ENCODE data around the gene MROH7. TPM values are rescaled to one million over a fixed set of nuclear protein-coding genes. Genes with fewer than 3 reads are reported as not detected.

The MROH7 gene
- total RNA-seq, 2 experiments from 2014 or later: 0.07 to 0.10 TPM

- H3K27ac Mint-ChIP-seq: no peak overlapping the region
- H3K36me3 Mint-ChIP-seq (ENCODE audit: low read depth): no peaks in the 10 kb centered on the region
- no peaks in the 10 kb centered on the region for H3K4me1 Mint-ChIP-seq (ENCODE audit: low read depth)
- H3K4me3 Mint-ChIP-seq: no peak overlapping the region
- no peaks in the 10 kb centered on the region for H3K9me3 Mint-ChIP-seq
- H3K27me3 Mint-ChIP-seq (ENCODE audit: low read depth): no peaks in the 10 kb centered on the region
- no peak for DNase-seq
- intact Hi-C loops (cut with micrococcal nuclease): no loop called here
- CTCF ChIA-PET: interaction anchor here (1.4 kb wide), 1 partner anchor 106 kb away, joined by 3 read pairs; the partner anchor contains the start of gene TTC22
Measured at GRCh38 chr1:54695764-54696163, 54.2 kb downstream of the MROH7 start.

- no peak overlapping the region for H3K27ac Mint-ChIP-seq
- intact Hi-C loops (cut with micrococcal nuclease): no loop called here
- no peak overlapping the region for H3K4me3 Mint-ChIP-seq
- CTCF ChIA-PET: interaction anchor here (1.4 kb wide), 1 partner anchor 105 kb away, joined by 3 read pairs; the partner anchor contains the start of gene TTC22
- no peaks in the 10 kb centered on the region for H3K36me3 Mint-ChIP-seq (ENCODE audit: low read depth)
- no peak for DNase-seq
- H3K9me3 Mint-ChIP-seq: no peaks in the 10 kb centered on the region
- H3K27me3 Mint-ChIP-seq (ENCODE audit: low read depth): no peaks in the 10 kb centered on the region
- H3K4me1 Mint-ChIP-seq (ENCODE audit: low read depth): no peaks in the 10 kb centered on the region
Measured at GRCh38 chr1:54696262-54696661, 54.7 kb downstream of the MROH7 start.

GRCh38 chr1:54697896-54698295, 56.3 kb downstream of the MROH7 start:
- Mint-ChIP-seq H3K27me3 (ENCODE audit: low read depth) (no peaks in the 10 kb centered on the region), H3K9me3 (no peaks in the 10 kb centered on the region)
- intact Hi-C loops (cut with micrococcal nuclease): no loop called here

GRCh38 chr1:54698346-54698745, 56.8 kb downstream of the MROH7 start:
- CTCF ChIA-PET: interaction anchor here (0.5 kb wide), 1 partner anchor 23 kb away, joined by 4 read pairs; no protein-coding TSS in a partner anchor
- no peak for DNase-seq
- no peaks in the 10 kb centered on the region for H3K9me3 Mint-ChIP-seq
- H3K27me3 Mint-ChIP-seq (ENCODE audit: low read depth): no peaks in the 10 kb centered on the region
- H3K36me3 Mint-ChIP-seq (ENCODE audit: low read depth): no peaks in the 10 kb centered on the region
- no peaks in the 10 kb centered on the region for H3K4me1 Mint-ChIP-seq (ENCODE audit: low read depth)
- no peak overlapping the region for H3K4me3 Mint-ChIP-seq
- H3K27ac Mint-ChIP-seq: no peak overlapping the region
- intact Hi-C loops (cut with micrococcal nuclease): no loop called here

More at GRCh38 chr1:54697896-54698295, 56.3 kb downstream of the MROH7 start:
- Mint-ChIP-seq H3K27ac (no peak overlapping the region), H3K36me3 (ENCODE audit: low read depth) (no peaks in the 10 kb centered on the region), H3K4me1 (ENCODE audit: low read depth) (no peaks in the 10 kb centered on the region), H3K4me3 (no peak overlapping the region)
- DNase-seq: no peak
- CTCF ChIA-PET: interaction anchor here (0.5 kb wide), 1 partner anchor 22 kb away, joined by 4 read pairs; no protein-coding TSS in a partner anchor

- DNase-seq: no peak
- Mint-ChIP-seq H3K4me1 (ENCODE audit: low read depth) (no peaks in the 10 kb centered on the region), H3K4me3 (no peak overlapping the region), H3K27me3 (ENCODE audit: low read depth) (no peaks in the 10 kb centered on the region), H3K9me3 (no peaks in the 10 kb centered on the region), H3K27ac (no peak overlapping the region), H3K36me3 (ENCODE audit: low read depth) (no peaks in the 10 kb centered on the region)
- CTCF ChIA-PET: no interaction called here
- intact Hi-C loops (cut with micrococcal nuclease): no loop called here
Measured at GRCh38 chr1:54699936-54700525, 58.4 kb downstream of the MROH7 start.

GRCh38 chr1:54701066-54701465, 59.5 kb downstream of the MROH7 start:
- Mint-ChIP-seq H3K36me3 (ENCODE audit: low read depth) (no peaks in the 10 kb centered on the region), H3K27me3 (ENCODE audit: low read depth) (no peaks in the 10 kb centered on the region), H3K9me3 (no peaks in the 10 kb centered on the region), H3K4me1 (ENCODE audit: low read depth) (no peaks in the 10 kb centered on the region), H3K27ac (no peak overlapping the region), H3K4me3 (no peak overlapping the region)
- CTCF ChIA-PET: interaction anchor here (0.7 kb wide), 2 partner anchors 10 to 589 kb away, joined by 3 to 6 read pairs; no protein-coding TSS in a partner anchor
- intact Hi-C loops (cut with micrococcal nuclease): no loop called here
- no peak for DNase-seq

GRCh38 chr1:54701996-54702395, 60.4 kb downstream of the MROH7 start:
- H3K9me3 Mint-ChIP-seq: no peaks in the 10 kb centered on the region
- H3K36me3 Mint-ChIP-seq (ENCODE audit: low read depth): no peaks in the 10 kb centered on the region
- H3K4me1 Mint-ChIP-seq (ENCODE audit: low read depth): no peaks in the 10 kb centered on the region
- no peaks in the 10 kb centered on the region for H3K27me3 Mint-ChIP-seq (ENCODE audit: low read depth)
- intact Hi-C loops (cut with micrococcal nuclease): no loop called here
- no peak overlapping the region for H3K4me3 Mint-ChIP-seq
- CTCF ChIA-PET: no interaction called here
- no peak overlapping the region for H3K27ac Mint-ChIP-seq
- no peak for DNase-seq

- no peaks in the 10 kb centered on the region for H3K27me3 Mint-ChIP-seq (ENCODE audit: low read depth)
- no peak overlapping the region for H3K27ac Mint-ChIP-seq
- H3K4me3 Mint-ChIP-seq: no peak overlapping the region
- CTCF ChIA-PET: no interaction called here
- intact Hi-C loops (cut with micrococcal nuclease): no loop called here
- no peaks in the 10 kb centered on the region for H3K9me3 Mint-ChIP-seq
- DNase-seq: no peak
- H3K4me1 Mint-ChIP-seq (ENCODE audit: low read depth): no peaks in the 10 kb centered on the region
- no peaks in the 10 kb centered on the region for H3K36me3 Mint-ChIP-seq (ENCODE audit: low read depth)
Measured at GRCh38 chr1:54703471-54703870, 61.9 kb downstream of the MROH7 start.

- intact Hi-C loops (cut with micrococcal nuclease): no loop called here
- CTCF ChIA-PET: interaction anchor here (0.6 to 1.0 kb wide), 2 partner anchors 96 to 141 kb away, joined by 3 read pairs; partner anchors contain the start of gene TTC22
- no peaks in the 10 kb centered on the region for H3K36me3 Mint-ChIP-seq (ENCODE audit: low read depth)
- no peaks in the 10 kb centered on the region for H3K27me3 Mint-ChIP-seq (ENCODE audit: low read depth)
- no peaks in the 10 kb centered on the region for H3K9me3 Mint-ChIP-seq
- H3K4me1 Mint-ChIP-seq (ENCODE audit: low read depth): no peaks in the 10 kb centered on the region
- no peak overlapping the region for H3K27ac Mint-ChIP-seq
- no peak for DNase-seq
- no peak overlapping the region for H3K4me3 Mint-ChIP-seq
Measured at GRCh38 chr1:54705153-54705552, 63.6 kb downstream of the MROH7 start.

GRCh38 chr1:54706419-54706818, 64.8 kb downstream of the MROH7 start:
- DNase-seq: no peak
- CTCF ChIA-PET: no interaction called here
- Mint-ChIP-seq H3K9me3 (no peaks in the 10 kb centered on the region), H3K36me3 (ENCODE audit: low read depth) (no peaks in the 10 kb centered on the region), H3K4me1 (ENCODE audit: low read depth) (no peaks in the 10 kb centered on the region), H3K4me3 (no peak overlapping the region), H3K27ac (no peak overlapping the region), H3K27me3 (ENCODE audit: low read depth) (no peaks in the 10 kb centered on the region)
- intact Hi-C loops (cut with micrococcal nuclease): no loop called here

GRCh38 chr1:54708385-54708784, 66.8 kb downstream of the MROH7 start:
- intact Hi-C loops (cut with micrococcal nuclease): no loop called here
- Mint-ChIP-seq H3K36me3 (ENCODE audit: low read depth) (no peaks in the 10 kb centered on the region), H3K4me1 (ENCODE audit: low read depth) (no peaks in the 10 kb centered on the region), H3K27me3 (ENCODE audit: low read depth) (no peaks in the 10 kb centered on the region), H3K9me3 (no peaks in the 10 kb centered on the region), H3K4me3 (no peak overlapping the region), H3K27ac (no peak overlapping the region)
- CTCF ChIA-PET: no interaction called here
- DNase-seq: no peak

GRCh38 chr1:54709547-54710292, 68.1 kb downstream of the MROH7 start:
- no peak overlapping the region for H3K27ac Mint-ChIP-seq
- intact Hi-C loops (cut with micrococcal nuclease): loop anchor here (10.0 kb wide), 2 partner anchors 425 to 1385 kb away; partner anchors contain the start of gene LRP8

GRCh38 chr1:54710434-54710833, 68.8 kb downstream of the MROH7 start:
- H3K27ac Mint-ChIP-seq: no peak overlapping the region
- H3K27me3 Mint-ChIP-seq (ENCODE audit: low read depth): no peaks in the 10 kb centered on the region
- DNase-seq: no peak
- H3K9me3 Mint-ChIP-seq: no peaks in the 10 kb centered on the region
- intact Hi-C loops (cut with micrococcal nuclease): loop anchor here (10.0 kb wide), 2 partner anchors 426 to 1386 kb away; partner anchors contain the start of gene LRP8
- peaks cover 5% of the 10 kb centered on the region for H3K4me1 Mint-ChIP-seq (ENCODE audit: low read depth)
- CTCF ChIA-PET: no interaction called here
- no peaks in the 10 kb centered on the region for H3K36me3 Mint-ChIP-seq (ENCODE audit: low read depth)
- no peak overlapping the region for H3K4me3 Mint-ChIP-seq

More at GRCh38 chr1:54709547-54710292, 68.1 kb downstream of the MROH7 start:
- Mint-ChIP-seq H3K4me1 (ENCODE audit: low read depth) (no peaks in the 10 kb centered on the region), H3K9me3 (no peaks in the 10 kb centered on the region), H3K4me3 (no peak overlapping the region), H3K27me3 (ENCODE audit: low read depth) (no peaks in the 10 kb centered on the region), H3K36me3 (ENCODE audit: low read depth) (no peaks in the 10 kb centered on the region)
- CTCF ChIA-PET: no interaction called here
- DNase-seq: no peak
